ENCODE results near the gene ACER2.

Gene ACER2

GRCh38 chr9:19486803-19487202 lies 78.0 kb downstream of the ACER2 start:
- DNase-seq (ENCODE audit: low read depth): no peak

GRCh38 chr9:19488721-19489120 lies 79.9 kb downstream of the ACER2 start:
- DNase-seq (ENCODE audit: low read depth): no peak

- no peak for DNase-seq (ENCODE audit: low read depth)
Measured at GRCh38 chr9:19490269-19490668, 81.5 kb downstream of the ACER2 start.

- DNase-seq (ENCODE audit: low read depth): no peak
Measured at GRCh38 chr9:19490828-19491227, 82.0 kb downstream of the ACER2 start.

- DNase-seq (ENCODE audit: low read depth): no peak
Measured at GRCh38 chr9:19492775-19493173, 84.0 kb downstream of the ACER2 start.

GRCh38 chr9:19493174-19493811 lies 84.5 kb downstream of the ACER2 start:
- DNase-seq (ENCODE audit: low read depth): peak; percentile 12

GRCh38 chr9:19493876-19494275 lies 85.1 kb downstream of the ACER2 start:
- no peak for DNase-seq (ENCODE audit: low read depth)

- no peak for DNase-seq (ENCODE audit: low read depth)
Measured at GRCh38 chr9:19495186-19496028, 86.6 kb downstream of the ACER2 start.

GRCh38 chr9:19496321-19497050 lies 87.7 kb downstream of the ACER2 start:
- no peak for DNase-seq (ENCODE audit: low read depth)

GRCh38 chr9:19497276-19497675 lies 88.5 kb downstream of the ACER2 start:
- DNase-seq (ENCODE audit: low read depth): no peak

GRCh38 chr9:19498015-19498414 lies 89.2 kb downstream of the ACER2 start:
- no peak for DNase-seq (ENCODE audit: low read depth)
